GM18507 (cell line): ENCODE results near the gene LRMDA.

Source experiments
- DNase-seq: peaks from one replicate; pipeline ENCODE4 v3.0.0; 2011; ENCODE audit warnings: low read depth; ENCODE audit not compliant: insufficient read length; ENCODE audit errors: extremely low spot score
- FAIRE-seq: peaks from 2 replicates; lab custom pipeline; 2011; peaks lifted over from hg19 to GRCh38; lab: Jason Lieb, UNC

Gene LRMDA

DNA sequence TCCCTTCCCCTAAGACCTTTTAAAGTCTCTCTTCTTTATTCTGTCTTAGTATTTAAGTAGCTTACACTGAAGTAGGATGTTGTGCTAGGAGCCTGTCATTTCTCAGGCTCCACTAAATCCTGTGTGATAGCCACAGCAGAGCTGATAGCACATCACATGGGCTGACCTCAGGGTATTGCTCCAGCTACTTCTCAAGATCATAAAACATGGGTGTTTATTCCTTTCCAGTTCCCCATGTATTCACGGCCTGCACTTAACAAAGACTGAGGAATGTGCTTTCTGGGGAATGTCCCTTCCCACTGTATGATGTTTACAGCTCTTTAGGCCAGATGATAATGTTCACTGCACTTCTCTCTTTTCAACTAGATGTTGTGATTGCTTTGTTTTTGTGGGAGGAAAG, 1119.4 kb downstream of the LRMDA start:
- FAIRE-seq (no peak), DNase-seq (no peak)

DNA sequence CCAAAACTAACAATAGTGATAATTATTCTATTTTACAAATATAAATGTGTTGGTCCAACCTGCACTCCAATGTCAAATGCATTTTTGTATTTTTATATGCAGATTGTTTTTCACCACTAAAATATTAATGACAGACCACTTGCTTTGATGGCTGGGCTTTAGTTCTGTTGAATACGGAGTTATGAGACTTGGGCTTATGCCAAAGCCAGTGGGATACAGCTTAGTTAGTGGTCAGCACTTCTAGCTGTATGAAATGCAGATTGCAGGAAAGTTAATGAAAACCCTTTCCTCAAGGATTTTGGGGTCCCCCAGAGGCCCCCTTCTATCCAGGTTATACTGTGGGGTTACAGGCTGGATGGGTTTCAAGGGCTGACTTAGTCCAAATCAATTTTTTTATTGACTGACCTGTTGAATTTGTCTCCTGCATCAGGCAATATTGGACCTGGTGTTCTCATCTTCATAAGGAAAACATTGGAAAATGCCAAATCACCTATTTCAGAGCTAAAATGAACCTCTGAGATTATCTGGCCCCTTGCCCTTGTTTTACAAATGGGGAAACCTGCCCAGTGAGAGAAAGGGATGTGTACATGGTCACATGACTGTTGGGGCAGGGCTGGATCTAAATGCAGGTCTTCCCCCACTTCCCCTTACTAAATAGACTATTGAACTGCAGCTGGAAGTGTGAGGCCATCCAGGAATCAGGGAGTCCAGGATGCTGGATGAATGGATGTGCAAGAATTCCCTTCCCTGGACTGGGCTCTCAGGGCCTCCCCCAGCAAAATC, 1120.9 kb downstream of the LRMDA start:
- DNase-seq = no peak
- no peak for FAIRE-seq

DNA sequence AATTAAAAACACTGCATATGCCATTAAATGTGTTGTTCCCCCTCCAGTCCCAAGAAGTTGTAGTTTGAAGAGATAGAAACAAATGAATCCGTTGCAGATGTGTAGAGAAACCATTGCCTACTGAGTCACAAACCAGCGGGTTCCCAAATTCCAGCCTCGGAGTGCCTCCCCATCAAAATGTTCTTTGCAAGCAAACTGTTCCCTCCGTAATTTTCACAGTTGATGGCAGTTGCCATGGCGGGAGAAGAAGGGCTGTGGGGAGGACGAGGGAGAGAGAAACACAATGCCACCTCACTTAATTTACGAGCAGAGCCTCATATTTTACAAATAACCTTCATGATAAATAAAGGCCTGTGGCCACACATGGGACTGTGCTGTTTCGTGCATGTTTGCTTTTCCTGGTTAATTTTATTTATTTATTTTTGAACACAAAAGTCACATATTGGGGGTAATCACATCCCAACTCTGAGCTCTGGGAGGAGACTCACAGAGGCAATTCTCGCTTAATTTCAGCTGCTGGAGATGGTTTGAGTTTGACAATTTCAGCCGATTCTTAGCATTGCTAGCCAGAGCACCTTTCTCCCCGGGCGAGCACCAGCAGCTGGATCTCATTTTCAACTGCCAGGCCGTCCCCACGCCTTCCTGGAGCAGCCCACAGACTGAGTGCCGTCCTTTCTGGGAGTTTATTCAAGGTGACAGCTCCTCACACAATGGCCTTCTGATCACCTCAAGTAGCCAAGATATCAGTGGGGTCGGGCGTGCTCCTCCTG, 1122.0 kb downstream of the LRMDA start:
- no peak for DNase-seq
- FAIRE-seq = no peak

- DNase-seq = no peak
- no peak for FAIRE-seq
Measured at GRCh38 chr10:76554033-76554408, 1122.6 kb downstream of the LRMDA start.

GRCh38 chr10:76554478-76554877, 1123.1 kb downstream of the LRMDA start:
- DNase-seq = no peak
- FAIRE-seq = no peak

DNA sequence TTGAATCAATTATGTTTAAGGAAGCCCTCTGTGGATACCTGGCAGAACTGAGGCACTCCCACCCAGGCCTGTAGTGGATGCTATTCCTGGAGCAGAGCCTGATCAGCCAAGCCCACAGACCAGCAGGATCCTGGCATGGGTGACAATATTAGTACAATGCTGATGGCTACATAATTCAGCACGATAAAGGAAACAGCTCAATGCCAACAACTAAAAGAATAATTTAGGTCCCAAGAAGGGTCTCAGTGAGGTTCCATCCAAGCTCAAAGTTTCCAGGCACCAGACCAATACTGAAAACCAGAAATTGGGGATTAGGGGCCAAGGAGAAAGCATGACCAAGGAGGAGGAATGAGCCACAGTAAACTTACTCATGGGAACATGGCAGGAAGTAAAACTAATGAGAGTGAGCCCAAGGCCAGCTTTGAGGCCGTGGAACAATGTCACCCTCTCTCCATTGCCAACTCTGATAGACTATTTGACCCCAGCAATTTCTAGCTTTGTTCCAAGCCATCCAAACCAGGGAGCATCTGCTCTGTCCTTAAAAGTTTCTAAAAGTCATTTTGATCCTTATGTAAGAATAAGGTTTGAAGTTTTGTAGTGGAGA, 1123.7 kb downstream of the LRMDA start:
- no peak for FAIRE-seq
- no peak for DNase-seq

DNA sequence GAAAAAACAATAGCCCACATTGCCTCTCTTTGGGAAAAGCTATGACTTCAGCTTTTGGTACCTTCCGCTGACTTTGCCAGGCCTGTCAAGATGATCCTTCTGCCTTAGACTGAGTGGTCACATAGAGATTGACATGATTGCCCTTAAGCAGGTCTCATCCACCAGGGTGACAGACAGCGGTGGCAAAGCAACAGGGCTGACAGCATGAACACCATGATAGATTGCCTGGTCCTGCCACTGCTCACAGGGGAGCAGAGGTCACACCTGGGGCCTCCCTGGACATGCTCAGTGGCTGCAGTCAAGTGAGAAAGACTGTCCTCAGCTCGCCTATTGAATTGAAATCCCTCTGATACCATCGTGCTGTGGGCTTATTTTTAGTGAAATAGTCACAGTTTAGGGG, 1125.9 kb downstream of the LRMDA start:
- DNase-seq (no peak), FAIRE-seq (no peak)

- DNase-seq = no peak
- no peak for FAIRE-seq
Measured at GRCh38 chr10:76558586-76558985, 1127.2 kb downstream of the LRMDA start.

GRCh38 chr10:76558996-76559891, 1127.8 kb downstream of the LRMDA start:
- DNase-seq = no peak
- FAIRE-seq = no peak

DNA sequence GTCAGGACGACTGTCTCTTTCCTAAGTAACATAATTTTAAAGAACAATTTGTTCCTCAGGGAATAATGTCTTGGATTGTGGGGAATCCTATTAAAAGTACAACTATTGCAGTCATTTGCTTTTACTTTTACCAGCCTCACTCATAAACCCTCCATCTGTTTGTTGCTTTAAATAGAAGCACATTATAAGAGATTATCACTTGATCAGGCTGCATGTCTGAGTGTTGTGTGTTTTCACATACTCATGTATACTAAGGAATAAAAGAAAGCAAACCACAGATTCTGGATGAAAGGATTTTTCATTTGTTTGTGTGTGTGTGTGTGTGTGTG, 1128.4 kb downstream of the LRMDA start:
- FAIRE-seq = no peak

DNA sequence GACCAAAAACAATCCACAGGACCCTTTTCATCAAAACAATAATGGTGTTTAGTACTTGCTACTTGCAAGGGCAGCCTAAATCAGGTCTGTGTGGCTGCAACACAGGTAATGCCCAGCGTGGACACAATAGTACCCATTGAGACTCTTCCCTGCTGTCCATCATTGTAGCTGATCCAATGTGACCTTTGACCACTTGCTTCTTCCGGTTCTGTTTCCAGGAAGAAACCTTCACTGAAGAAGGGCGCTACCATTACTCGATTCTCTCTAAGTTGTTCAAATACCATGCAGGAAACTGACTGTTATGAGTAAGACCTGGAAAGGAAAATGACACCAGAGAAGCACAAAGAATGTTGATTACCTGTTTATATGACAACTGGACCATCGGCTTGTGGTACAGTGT, 1128.9 kb downstream of the LRMDA start:
- DNase-seq (no peak), FAIRE-seq (no peak)

More for the DNA sequence above, 1128.4 kb downstream of the LRMDA start:
- no peak for DNase-seq

- no peak for FAIRE-seq
- no peak for DNase-seq
Measured at GRCh38 chr10:76563286-76563685, 1131.9 kb downstream of the LRMDA start.

DNA sequence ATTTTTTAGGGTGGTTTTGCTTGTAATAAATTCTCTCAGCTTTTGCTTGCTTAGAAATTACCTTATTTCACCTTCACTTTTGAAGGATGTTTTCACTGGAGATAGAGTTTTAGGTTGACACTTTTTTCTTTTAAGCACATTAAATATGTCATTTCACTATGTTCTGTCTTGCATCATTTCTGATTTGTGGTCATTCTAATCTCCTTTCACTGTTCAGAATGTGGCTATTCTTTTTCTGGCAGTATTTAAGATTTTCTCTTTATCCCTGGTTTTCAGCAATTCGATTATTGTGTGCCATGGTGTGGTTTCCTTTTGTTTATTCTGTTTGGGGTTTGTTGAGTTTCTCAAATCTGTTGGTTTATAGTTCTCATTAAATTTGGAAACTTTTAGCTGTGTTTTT, 1140.6 kb downstream of the LRMDA start:
- DNase-seq (no peak), FAIRE-seq (no peak)

DNA sequence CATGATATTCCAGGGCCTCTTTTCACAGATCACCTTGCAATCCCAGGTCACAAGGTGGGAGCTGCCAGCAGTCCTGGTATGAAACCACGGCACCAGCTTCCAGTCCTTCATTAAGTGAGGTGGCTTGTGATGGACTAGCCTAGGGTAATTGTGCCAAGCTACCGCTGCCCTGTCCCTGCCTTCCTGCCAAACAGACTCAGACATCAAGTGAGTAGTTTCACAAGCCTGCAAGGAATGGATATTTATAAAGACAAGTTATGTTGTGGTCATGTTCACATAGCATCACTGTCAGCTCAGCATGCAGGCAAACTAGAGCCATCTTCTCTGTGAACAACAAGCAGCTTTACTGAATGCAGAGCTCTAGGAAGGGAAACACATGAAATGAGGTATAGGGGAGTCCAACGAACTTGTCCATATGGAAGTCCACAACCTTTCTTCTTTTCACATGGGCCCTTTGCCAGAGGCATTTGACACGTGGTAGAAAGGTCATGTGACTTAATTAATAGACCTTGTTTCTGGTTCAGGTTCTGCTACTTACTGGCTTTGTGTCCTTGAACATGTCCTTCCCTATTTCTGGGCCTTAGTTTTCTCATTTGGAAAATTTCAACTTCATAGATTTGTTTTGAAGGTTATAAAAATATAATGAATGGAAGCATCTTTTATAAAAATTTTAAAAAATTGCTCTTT, 1145.0 kb downstream of the LRMDA start:
- DNase-seq (no peak), FAIRE-seq (no peak)

- FAIRE-seq = no peak
Measured at GRCh38 chr10:76577455-76577854, 1146.0 kb downstream of the LRMDA start.

GRCh38 chr10:76581506-76582256, 1150.3 kb downstream of the LRMDA start:
- FAIRE-seq = no peak

More at GRCh38 chr10:76577455-76577854, 1146.0 kb downstream of the LRMDA start:
- DNase-seq = no peak

GRCh38 chr10:76582531-76582930, 1151.1 kb downstream of the LRMDA start:
- no peak for DNase-seq
- no peak for FAIRE-seq

More at GRCh38 chr10:76581506-76582256, 1150.3 kb downstream of the LRMDA start:
- no peak for DNase-seq

DNA sequence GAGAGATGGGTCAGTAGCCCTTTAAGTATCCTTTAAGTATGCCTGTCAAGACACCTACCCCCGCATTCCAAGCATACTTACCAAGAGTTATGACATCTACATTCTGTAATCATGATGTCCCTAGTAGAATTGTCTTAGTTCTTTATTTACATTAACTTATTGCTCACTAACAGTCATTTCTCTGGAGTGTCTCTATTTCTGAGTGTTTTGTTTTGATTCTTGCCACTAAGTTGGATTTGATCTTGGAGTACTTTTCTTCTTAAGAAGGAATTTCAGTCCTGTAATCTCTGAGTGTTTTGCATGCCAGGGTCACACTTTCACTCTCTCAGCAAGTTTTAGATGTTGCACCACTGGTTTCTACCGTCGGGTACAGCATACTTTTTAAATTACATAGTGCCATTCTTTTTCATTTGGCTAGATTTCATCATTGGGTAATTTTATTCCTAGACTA, 1152.3 kb downstream of the LRMDA start:
- FAIRE-seq (no peak), DNase-seq (no peak)
